Liver (tissue), 9 donors: ENCODE results near the gene LIPM. TPM values are rescaled to one million over a fixed set of nuclear protein-coding genes. Genes with fewer than 3 reads are reported as not detected.

Experiments
- DNase-seq: peaks from one replicate; pipeline ENCODE4 v3.0.0-alpha.2; 2017; ENCODE audit warnings: low spot score
- H3K27ac ChIP-seq, 2 donors: one replicate each; pipeline ENCODE4 v1.7.0; 2013; ENCODE audit warnings: inconsistent platforms in 2 of 2, low read length in 2 of 2, control low read depth in 1 of 2, low read depth in 1 of 2, mild to moderate bottlenecking in 1 of 2
- H3K27me3 ChIP-seq, 4 donors: one replicate each; pipeline versions ENCODE4 v1.6.1 to v1.7.0; 2013; ENCODE audit warnings: low read length in 3 of 4, inconsistent platforms in 1 of 4, mild to moderate bottlenecking in 1 of 4, moderate library complexity in 1 of 4; ENCODE audit not compliant: control insufficient read depth in 4 of 4, insufficient read depth in 4 of 4
- H3K36me3 ChIP-seq, 4 donors: one replicate each; pipeline versions ENCODE4 v1.6.1 to v1.7.0; 2013; ENCODE audit warnings: low read length in 3 of 4, mild to moderate bottlenecking in 3 of 4, low read depth in 1 of 4, moderate library complexity in 1 of 4; ENCODE audit not compliant: control insufficient read depth in 4 of 4, insufficient read depth in 3 of 4
- H3K4me1 ChIP-seq, 4 donors: one replicate each; pipeline versions ENCODE4 v1.6.1 to v1.7.0; 2013; ENCODE audit warnings: low read length in 3 of 4, mild to moderate bottlenecking in 3 of 4, moderate library complexity in 1 of 4; ENCODE audit not compliant: control insufficient read depth in 4 of 4, insufficient read depth in 4 of 4
- H3K4me3 ChIP-seq, 3 donors: one replicate each; pipeline versions ENCODE4 v1.6.1 to v1.7.0; 2013; ENCODE audit warnings: low read length in 3 of 3, control low read depth in 1 of 3, low read depth in 1 of 3, mild to moderate bottlenecking in 1 of 3
- H3K9ac ChIP-seq, 2 donors: one replicate each; pipeline ENCODE4 v1.7.0; 2013; ENCODE audit warnings: low read length in 2 of 2, mild to moderate bottlenecking in 2 of 2, moderate library complexity in 2 of 2, control low read depth in 1 of 2, low read depth in 1 of 2
- H3K9me3 ChIP-seq, 4 donors: one replicate each; pipeline versions ENCODE4 v1.6.1 to v1.7.0; 2013; ENCODE audit warnings: low read length in 3 of 4; ENCODE audit not compliant: control insufficient read depth in 4 of 4
- EGR1 ChIP-seq, 2 donors: IDR thresholded peaks; 2 replicates each; pipeline ENCODE4 v1.6.1; 2016 to 2018; ENCODE audit warnings: antibody characterized with exemption in 2 of 2, low read depth in 2 of 2
- FOXA1 ChIP-seq: IDR thresholded peaks from 2 replicates; pipeline ENCODE4 v1.6.1; 2016; ENCODE audit warnings: antibody characterized with exemption
- FOXA2 ChIP-seq: IDR thresholded peaks from 2 replicates; pipeline ENCODE4 v1.6.1; 2016; ENCODE audit warnings: antibody characterized with exemption
- HNF4A ChIP-seq, 2 donors: conservative IDR thresholded peaks; 2 replicates each; pipeline ENCODE4 v1.6.1; 2016; ENCODE audit warnings: antibody characterized with exemption in 2 of 2, mild to moderate bottlenecking in 2 of 2
- HNF4G ChIP-seq: IDR thresholded peaks from 2 replicates; pipeline ENCODE4 v1.6.1; 2016; ENCODE audit warnings: antibody characterized with exemption
- JUND ChIP-seq, 2 donors: IDR thresholded peaks; 2 replicates each; pipeline ENCODE4 v1.6.1; 2016; ENCODE audit warnings: antibody characterized with exemption in 2 of 2
- NR2F2 ChIP-seq: IDR thresholded peaks from 2 replicates; pipeline ENCODE4 v1.6.1; 2016; ENCODE audit warnings: antibody characterized with exemption
- RAD21 ChIP-seq, 2 donors: IDR thresholded peaks; 2 replicates each; pipeline ENCODE4 v1.6.1; 2016; ENCODE audit warnings: antibody characterized with exemption in 2 of 2, mild to moderate bottlenecking in 2 of 2
- RXRA ChIP-seq, 2 donors: IDR thresholded peaks; 2 replicates each; pipeline ENCODE4 v1.6.1; 2017 to 2018; ENCODE audit warnings: antibody characterized with exemption in 2 of 2, mild to moderate bottlenecking in 1 of 2
- SP1 ChIP-seq: IDR thresholded peaks from 2 replicates; pipeline ENCODE4 v1.6.1; 2018; ENCODE audit warnings: antibody characterized with exemption, mild to moderate bottlenecking
- TAF1 ChIP-seq: conservative IDR thresholded peaks from 2 replicates; pipeline ENCODE4 v1.6.1; 2016; ENCODE audit warnings: antibody characterized with exemption, mild to moderate bottlenecking
- YY1 ChIP-seq: IDR thresholded peaks from 2 replicates; pipeline ENCODE4 v1.6.1; 2016; ENCODE audit warnings: antibody characterized with exemption, mild to moderate bottlenecking
- WGBS: extraction: QIAGEN DNeasy Blood & Tissue Kit; methylation state at CpG from one replicate; pipeline ENCODE4 v1.1.7; 2013; 5-methylcytosine and 5-hydroxymethylcytosine counted together
- polyA plus RNA-seq, 2 donors: library from polyadenylated mRNA; stranded (reverse) in 1 of 2; unstranded in 1 of 2; fragments of 200-250 nt in 1 of 2; fragments of >200 nt in 1 of 2; fragmentation: Nextera tagmentation in 1 of 2; extraction: Ambion mirVana in 1 of 2; gene quantifications; one replicate each; pipeline versions ENCODE4 v1.2.1 to v1.2.3, GENCODE V29; 2013 to 2015
- total RNA-seq, 2 donors: library from RNA; depleted of rRNA; stranded (reverse); fragments of >200 nt; gene quantifications; one replicate each; pipeline ENCODE4 v1.2.3, GENCODE V29; 2014
- TF ChIP-seq, protein P1 (sequence below): IDR thresholded peaks from 2 replicates; pipeline ENCODE4 v1.6.1; 2016; ENCODE audit warnings: antibody characterized with exemption
- TF ChIP-seq, protein P2 (sequence below): IDR thresholded peaks from 2 replicates; pipeline ENCODE4 v1.6.1; 2016; ENCODE audit warnings: antibody characterized with exemption, mild to moderate bottlenecking
- TF ChIP-seq, protein P3 (sequence below): IDR thresholded peaks from 2 replicates; pipeline ENCODE4 v1.6.1; 2016; ENCODE audit warnings: antibody characterized with exemption
- donor health status: healthy.
- donor health status: healthy.
- donor health status: healthy.
- donor health status: healthy.
- donor health status: healthy.

The LIPM gene
- total and polyA plus RNA-seq, 4 donors, result not detected

DNA sequence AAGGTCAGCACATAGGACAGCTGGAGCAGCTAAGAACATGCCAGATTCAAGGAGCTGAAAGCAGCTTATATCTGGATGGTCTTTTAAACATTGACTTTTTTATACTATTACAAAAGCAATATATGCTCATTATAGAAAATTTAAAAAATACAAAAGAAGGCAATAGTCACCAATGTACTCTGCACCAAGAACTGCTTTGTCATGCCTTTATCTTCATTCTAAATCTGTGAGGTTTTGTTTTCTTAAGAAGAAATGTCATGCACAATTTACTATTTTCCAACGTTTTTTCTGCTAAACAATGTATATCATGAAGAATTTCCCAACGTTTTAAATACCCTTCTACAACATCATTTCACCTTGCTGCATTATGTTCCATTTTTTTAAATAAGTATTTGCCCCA, 2.8 kb downstream of the LIPM start:
- H3K9ac ChIP-seq, result no peak overlapping the region
- no peak overlapping the region for H3K4me3 ChIP-seq
- no peak overlapping the region for H3K27ac ChIP-seq
- no peaks in the 10 kb centered on the region for H3K36me3 ChIP-seq
- H3K9me3 ChIP-seq, result no peaks in the 10 kb centered on the region
- WGBS, result 55% methylated on average over 2 of the region's 2 CpGs
- no peaks in the 10 kb centered on the region for H3K4me1 ChIP-seq
- no peak for DNase-seq
- no peak for TF ChIP-seq FOXA1
- H3K27me3 ChIP-seq, result no peaks in the 10 kb centered on the region

DNA sequence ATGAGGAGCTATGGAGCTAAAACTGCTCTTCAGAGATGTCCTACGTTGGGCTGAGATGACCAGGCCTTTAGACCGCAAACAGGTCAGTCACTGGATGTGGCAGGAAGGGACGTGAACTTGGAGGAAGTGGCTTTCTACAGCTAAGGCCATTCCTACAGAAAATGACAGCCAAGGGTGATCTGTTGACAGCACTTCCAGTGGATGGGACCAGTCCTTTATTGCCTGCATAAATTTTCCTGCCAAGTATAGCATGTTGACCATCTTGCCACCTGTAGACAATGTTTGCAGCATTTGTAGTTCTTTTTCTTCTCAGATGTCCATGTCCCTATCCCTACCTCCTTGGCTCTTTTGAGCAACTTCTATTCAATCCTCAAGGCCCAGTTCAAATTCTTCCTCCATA, 3.4 kb downstream of the LIPM start:
- no peak overlapping the region for H3K27ac ChIP-seq
- no peaks in the 10 kb centered on the region for H3K36me3 ChIP-seq
- DNase-seq, result no peak
- no peak overlapping the region for H3K9ac ChIP-seq
- 87% methylated on average over 3 of the region's 3 CpGs for WGBS
- H3K4me3 ChIP-seq, result no peak overlapping the region
- TF ChIP-seq HNF4G, result no peak
- TF ChIP-seq, protein P1, sequence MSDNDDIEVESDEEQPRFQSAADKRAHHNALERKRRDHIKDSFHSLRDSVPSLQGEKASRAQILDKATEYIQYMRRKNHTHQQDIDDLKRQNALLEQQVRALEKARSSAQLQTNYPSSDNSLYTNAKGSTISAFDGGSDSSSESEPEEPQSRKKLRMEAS, result no peak
- no peak for TF ChIP-seq TAF1
- no peak for TF ChIP-seq NR2F2
- TF ChIP-seq JUND (IDR thresholded peaks at IDR 0.05), result no peak
- TF ChIP-seq, protein P2, sequence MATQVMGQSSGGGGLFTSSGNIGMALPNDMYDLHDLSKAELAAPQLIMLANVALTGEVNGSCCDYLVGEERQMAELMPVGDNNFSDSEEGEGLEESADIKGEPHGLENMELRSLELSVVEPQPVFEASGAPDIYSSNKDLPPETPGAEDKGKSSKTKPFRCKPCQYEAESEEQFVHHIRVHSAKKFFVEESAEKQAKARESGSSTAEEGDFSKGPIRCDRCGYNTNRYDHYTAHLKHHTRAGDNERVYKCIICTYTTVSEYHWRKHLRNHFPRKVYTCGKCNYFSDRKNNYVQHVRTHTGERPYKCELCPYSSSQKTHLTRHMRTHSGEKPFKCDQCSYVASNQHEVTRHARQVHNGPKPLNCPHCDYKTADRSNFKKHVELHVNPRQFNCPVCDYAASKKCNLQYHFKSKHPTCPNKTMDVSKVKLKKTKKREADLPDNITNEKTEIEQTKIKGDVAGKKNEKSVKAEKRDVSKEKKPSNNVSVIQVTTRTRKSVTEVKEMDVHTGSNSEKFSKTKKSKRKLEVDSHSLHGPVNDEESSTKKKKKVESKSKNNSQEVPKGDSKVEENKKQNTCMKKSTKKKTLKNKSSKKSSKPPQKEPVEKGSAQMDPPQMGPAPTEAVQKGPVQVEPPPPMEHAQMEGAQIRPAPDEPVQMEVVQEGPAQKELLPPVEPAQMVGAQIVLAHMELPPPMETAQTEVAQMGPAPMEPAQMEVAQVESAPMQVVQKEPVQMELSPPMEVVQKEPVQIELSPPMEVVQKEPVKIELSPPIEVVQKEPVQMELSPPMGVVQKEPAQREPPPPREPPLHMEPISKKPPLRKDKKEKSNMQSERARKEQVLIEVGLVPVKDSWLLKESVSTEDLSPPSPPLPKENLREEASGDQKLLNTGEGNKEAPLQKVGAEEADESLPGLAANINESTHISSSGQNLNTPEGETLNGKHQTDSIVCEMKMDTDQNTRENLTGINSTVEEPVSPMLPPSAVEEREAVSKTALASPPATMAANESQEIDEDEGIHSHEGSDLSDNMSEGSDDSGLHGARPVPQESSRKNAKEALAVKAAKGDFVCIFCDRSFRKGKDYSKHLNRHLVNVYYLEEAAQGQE, result no peak
- TF ChIP-seq, protein P3, sequence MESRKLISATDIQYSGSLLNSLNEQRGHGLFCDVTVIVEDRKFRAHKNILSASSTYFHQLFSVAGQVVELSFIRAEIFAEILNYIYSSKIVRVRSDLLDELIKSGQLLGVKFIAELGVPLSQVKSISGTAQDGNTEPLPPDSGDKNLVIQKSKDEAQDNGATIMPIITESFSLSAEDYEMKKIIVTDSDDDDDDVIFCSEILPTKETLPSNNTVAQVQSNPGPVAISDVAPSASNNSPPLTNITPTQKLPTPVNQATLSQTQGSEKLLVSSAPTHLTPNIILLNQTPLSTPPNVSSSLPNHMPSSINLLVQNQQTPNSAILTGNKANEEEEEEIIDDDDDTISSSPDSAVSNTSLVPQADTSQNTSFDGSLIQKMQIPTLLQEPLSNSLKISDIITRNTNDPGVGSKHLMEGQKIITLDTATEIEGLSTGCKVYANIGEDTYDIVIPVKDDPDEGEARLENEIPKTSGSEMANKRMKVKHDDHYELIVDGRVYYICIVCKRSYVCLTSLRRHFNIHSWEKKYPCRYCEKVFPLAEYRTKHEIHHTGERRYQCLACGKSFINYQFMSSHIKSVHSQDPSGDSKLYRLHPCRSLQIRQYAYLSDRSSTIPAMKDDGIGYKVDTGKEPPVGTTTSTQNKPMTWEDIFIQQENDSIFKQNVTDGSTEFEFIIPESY, result no peak
- no peak for TF ChIP-seq HNF4A (conservative IDR thresholded peaks at IDR 0.05)
- TF ChIP-seq SP1, result no peak
- TF ChIP-seq YY1, result no peak
- TF ChIP-seq FOXA2, result no peak
- TF ChIP-seq RXRA (IDR thresholded peaks at IDR 0.05), result no peak
- H3K27me3 ChIP-seq, result peaks cover 0 to 1% (median 0%) of the 10 kb centered on the region in 4 donors
- no peaks in the 10 kb centered on the region for H3K4me1 ChIP-seq
- no peaks in the 10 kb centered on the region for H3K9me3 ChIP-seq

DNA sequence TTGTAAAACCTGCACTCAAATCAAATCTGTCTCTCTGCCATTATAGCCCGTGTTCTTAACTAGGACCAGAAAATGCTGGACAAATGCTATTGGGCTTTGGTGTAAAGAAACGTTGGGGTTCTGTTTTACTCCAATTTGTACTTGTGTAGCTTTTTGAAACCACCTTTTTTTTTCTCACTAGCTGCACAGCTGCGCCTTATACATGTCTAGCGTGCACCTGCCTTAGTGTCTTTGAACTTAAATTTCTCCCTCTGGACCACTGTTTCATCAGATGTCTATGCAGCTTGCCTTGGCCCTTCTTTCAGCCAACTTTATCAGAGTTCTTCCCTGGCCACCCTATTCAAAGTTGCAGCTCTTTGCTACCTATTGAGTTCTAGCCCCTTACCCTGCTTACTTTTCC, 7.1 kb downstream of the LIPM start:
- Histone ChIP-seq H3K4me1 (no peaks in the 10 kb centered on the region), H3K36me3 (no peaks in the 10 kb centered on the region), H3K4me3 (no peak overlapping the region), H3K9me3 (no peaks in the 10 kb centered on the region), H3K27ac (no peak overlapping the region), H3K9ac (no peak overlapping the region), H3K27me3 (peaks cover 0 to 2% (median 0%) of the 10 kb centered on the region in 4 donors)
- DNase-seq, result no peak
- WGBS, result 78% methylated on average over 4 of the region's 4 CpGs
- TF ChIP-seq, protein P1, result no peak
- TF ChIP-seq HNF4G (no peak), RXRA (IDR thresholded peaks at IDR 0.05) (no peak), FOXA2 (no peak), EGR1 (IDR thresholded peaks at IDR 0.05; ENCODE audit: low read depth in 2 of 2) (no peak), RAD21 (IDR thresholded peaks at IDR 0.05) (no peak)
- TF ChIP-seq, protein P3, result no peak
- TF ChIP-seq, protein P2, result no peak
